ENCODE measurements around the gene SCN5A.

Gene SCN5A

DNA sequence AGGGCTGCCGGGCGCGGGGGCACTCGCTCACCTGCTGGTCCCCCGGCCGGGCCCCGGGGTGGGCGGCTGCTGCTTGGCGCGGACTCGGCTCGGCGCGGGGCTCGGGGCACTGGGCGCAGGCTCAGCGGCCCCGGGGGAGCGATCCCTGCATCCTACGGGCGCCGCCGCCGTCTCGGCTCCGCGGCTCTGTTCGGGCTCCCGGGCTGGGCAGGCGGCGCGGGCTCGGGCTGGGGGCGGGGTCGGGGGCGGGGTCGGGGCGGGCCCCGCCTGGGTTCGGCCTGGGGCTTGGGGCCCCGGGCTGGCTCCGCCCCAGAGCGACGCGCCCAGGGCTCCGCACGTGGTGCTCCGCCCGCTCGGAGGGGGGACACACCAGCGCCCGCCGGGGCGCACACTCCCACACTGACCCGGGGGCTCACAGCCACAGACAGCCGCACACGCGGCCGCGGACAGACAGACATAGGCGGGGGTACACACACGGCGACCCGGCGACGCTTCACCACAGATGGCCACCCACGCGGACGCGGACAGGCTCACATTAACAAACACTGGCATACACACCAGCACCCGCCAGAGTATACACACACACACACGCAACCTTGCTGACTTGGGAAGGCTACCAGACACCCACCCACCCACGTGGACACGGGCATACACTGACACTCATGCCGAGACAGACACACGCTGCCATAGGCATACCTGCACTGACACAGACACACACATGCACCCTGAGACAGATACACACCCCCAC is at the start of gene SCN5A:
Gene SCN5A, minus strand, starts transcription at position 188 of the 748 bp plus-strand sequence. CDS start 16,380 bp downstream, outside the sequence.
- no peak for DNase-seq

- DNase-seq, result no peak
Observed at GRCh38 chr3:38698760-38699159, 49.3 kb upstream of the SCN5A start.

GRCh38 chr3:38698061-38698460 is 48.6 kb upstream of the SCN5A start:
- DNase-seq, result no peak

GRCh38 chr3:38696034-38696433 is 46.5 kb upstream of the SCN5A start:
- DNase-seq, result no peak

DNA sequence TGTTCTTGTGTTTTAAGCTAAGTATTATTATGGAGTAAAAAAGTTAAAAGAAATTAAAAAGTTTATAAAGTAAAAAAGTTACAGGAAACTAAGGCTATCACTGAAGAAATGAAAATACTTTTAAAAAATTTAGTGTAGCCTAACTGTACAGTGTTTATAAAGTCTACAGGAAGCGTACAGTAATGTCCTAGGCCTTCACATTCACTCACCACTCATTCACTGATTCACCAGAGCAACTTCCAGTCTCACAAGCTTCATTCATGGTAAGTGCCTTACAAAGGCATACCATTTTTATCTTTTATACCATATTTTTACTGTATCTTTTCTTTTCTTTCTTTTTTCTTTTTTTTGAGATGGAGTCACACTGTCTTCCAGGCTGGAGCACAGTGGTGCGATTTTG is 40.7 kb upstream of the SCN5A start:
- DNase-seq, result no peak

GRCh38 chr3:38689774-38690173 is 40.3 kb upstream of the SCN5A start:
- DNase-seq, result no peak

GRCh38 chr3:38689346-38689745 is 39.9 kb upstream of the SCN5A start:
- no peak for DNase-seq

DNA sequence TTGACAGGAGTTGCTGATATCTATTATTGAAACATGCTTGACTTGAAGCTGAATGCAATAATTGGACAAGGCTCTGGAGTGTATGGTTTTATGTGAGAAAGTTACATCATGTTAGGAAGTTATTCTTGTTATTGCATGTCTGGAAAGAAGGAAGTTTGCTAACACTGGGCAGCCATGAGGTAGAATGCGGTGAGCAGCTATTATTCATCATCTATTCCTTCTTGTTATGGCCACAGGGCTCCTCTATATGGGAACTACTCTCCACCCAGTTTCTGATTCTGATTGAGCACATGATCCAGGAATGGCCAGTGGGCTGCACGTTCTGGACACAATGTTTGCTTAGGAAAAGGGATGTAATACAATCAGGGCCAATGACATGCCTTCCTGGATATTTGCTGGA is 37.8 kb upstream of the SCN5A start:
- DNase-seq, result no peak

GRCh38 chr3:38684546-38684945 is 35.1 kb upstream of the SCN5A start:
- DNase-seq, result no peak

DNA sequence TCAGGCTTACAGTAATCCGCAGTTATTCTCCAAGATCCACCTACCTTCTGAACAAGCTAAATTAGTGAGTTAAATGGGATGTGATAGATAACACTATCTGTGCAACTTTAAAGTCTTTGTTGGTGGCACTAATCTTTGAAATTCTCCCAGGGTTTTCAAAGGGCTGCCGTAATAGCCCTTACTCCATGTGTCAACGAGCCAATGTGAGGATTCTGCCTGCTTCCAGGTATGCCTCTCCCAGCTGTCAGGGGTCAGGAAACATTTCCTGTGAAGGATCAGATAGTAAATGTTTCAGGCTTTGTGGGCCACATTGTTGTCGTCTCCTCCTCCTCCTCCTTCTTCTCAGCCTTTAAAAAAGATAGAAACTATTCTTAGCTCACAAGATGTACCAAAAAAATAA is 20.2 kb upstream of the SCN5A start:
- DNase-seq, result no peak

GRCh38 chr3:38662544-38662943 is 13.1 kb upstream of the SCN5A start:
- no peak for DNase-seq

DNA sequence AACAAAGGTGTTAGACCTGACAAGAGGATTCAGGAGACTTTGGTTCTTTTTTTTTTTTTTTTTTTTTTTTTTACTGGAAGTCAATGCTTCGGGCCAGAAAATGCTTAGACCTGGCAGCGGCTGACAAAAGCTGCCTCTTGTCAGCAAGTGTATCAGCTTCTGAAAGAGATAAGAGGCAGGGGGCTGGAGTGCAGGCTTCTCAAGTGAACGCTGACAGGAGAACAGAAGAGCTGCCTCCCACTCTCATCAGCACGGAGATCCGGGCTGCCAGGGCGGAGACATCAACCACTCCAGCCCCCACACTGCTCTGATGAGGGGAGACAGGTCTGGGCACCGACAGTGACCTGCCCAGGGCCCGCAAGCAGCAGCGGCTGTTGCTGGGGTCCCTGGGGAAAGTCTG is 9.4 kb upstream of the SCN5A start:
- DNase-seq, result no peak

- no peak for DNase-seq
Observed at GRCh38 chr3:38657369-38657768, 7.9 kb upstream of the SCN5A start.

GRCh38 chr3:38655708-38656300 is 6.3 kb upstream of the SCN5A start:
- DNase-seq, result peak; percentile 45

- DNase-seq, result no peak
Observed at GRCh38 chr3:38653685-38654537, 4.4 kb upstream of the SCN5A start.

GRCh38 chr3:38652934-38653333 is 3.4 kb upstream of the SCN5A start:
- DNase-seq, result no peak

DNA sequence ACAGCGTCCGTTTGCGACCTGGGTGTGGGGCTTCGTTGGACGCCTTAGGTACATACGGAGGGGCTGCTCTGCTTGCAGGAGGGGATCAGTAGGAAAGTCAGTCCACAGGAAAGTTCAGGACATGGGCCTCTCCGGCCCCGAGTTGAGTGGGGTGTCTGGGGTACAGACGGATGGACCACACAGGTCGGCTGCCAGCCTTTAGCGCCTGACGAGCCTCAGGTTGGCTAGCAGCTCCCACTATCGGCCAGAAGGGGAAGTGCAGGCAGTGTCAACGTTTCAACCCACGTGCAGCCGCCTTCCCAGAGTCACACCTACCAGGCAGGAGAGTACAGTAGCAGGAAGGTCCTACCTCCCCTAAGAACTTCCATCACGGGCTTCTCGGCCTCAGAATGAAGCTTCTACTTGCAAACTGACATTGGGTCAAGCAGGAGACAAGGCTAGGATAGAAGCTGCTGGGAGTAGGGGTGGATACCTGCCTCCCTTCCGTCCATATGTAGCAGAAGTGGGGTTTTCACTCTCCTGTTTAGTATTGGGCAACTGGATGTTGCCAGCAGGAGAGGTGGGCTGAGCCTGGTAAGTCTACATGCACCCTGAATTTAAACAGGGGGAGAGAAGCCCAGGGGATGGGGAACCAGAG is 1.8 kb upstream of the SCN5A start:
- DNase-seq, result peak; percentile 39

DNA sequence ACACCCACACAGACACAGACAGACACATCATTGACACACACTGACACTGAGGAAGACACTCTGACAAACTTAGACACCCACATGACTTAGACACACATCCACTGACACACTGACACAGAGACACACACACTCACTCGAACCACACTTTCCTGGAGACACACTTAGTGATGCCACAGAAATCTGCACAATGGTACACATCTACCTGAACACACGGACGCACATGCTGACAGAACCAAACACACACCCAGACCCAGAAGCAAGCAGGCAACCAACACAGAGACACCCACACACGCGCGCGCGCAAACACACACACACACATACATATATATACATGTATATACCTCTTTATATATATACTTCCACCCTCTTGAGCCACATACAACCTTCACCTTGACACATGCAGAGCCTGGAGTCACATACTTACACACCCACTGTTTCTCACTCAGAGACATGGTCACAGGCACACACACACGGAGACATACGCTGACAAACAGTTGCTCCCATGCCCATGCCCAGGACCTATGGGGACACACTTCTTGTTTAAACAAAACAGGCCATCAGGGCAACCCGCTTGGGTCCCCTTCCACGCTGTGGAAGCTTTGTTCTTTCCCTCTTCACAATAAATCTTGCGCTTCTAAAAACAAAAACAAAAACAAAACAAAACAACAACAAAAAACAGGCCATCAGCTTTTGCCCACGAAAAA is 913 bp upstream of the SCN5A start:
- no peak for DNase-seq

- no peak for DNase-seq
Observed at GRCh38 chr3:38648659-38649499, 608 bp downstream of the SCN5A start.

GRCh38 chr3:38648024-38648658 is 1.3 kb downstream of the SCN5A start:
- no peak for DNase-seq

Measured in NCI-H2227 treated with DMSO at 0.1 percent for 48 hours (cell line).